Measurements from ENCODE around the gene MCF2L2. TPM values are rescaled to one million over a fixed set of nuclear protein-coding genes. Genes with fewer than 3 reads are reported as not detected.
A peak's percentile ranks its signal among the peaks of the same experiment; 100 is the strongest.

The MCF2L2 gene
- polyA plus RNA-seq, 1 donor from 2014 or later: 9.3 TPM

DNA sequence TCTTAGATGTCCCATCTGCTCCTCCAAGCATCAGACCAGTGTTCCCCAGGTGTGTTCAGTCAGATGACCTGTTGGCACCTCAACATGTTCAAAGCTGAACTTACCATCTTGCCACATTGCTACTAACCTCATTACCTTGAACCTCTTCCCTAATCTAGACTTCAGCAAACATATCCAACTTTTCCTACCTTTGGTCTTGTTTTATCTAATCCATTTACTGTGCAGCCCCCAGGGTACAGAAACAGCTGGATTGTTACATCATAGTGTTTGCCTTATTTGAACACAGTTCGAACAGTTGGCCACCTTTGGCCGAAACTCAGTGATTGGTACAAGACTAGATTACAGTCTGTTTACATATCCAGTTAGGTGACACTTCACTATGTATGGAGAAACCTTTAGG, 36.1 kb upstream of the MCF2L2 start:
- Histone ChIP-seq H3K9me3 (ENCODE audit: low read length) (no peaks in the 10 kb centered on the region), H3K27ac (ENCODE audit: low read length) (no peak overlapping the region)
- TF ChIP-seq POLR2AphosphoS5 (IDR thresholded peaks at IDR 0.05): no peak

DNA sequence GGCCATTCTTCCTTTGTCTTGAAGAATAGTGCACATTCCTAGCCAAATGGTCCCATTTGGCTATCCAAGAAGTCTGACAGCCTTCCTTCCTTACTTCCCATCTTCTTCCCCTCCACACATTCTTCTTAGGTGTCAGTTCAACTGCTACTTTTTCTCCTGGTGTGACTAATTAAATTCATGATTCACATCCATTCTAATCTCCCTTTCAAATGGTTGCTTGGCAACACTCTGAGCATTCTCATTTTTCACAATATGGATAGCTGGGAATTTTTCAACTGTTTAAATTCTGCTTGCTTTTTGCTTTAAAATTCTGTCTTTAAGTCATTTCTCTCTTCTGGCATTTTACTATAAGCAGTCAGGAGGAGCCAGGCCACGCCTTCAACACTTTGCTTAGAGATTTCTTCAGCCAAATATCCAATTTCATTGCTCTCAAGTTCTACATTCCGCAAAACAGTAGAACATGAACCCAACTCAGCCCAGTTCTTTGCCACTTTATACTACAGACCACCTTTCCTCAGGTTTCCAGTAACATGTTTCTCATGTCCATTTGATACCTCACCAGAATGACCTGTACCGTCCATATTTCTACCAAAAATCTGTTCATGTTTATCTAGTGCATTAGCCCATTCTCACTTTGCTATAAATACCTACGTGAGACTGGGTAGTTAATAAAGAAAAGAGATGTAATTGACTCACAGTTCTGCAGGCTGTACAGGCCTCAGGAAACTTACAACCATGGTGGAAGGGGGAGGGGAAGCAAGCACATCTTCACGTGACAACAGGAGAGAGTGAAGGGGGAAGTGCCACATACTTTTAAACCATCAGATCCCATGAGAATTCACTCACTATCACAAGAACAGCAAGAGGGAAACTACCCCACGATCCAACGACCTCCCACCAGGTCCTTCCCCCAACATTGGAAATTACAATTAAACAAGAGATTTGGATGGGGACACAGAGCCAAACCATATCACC, 31.9 kb upstream of the MCF2L2 start:
- Histone ChIP-seq H3K9me3 (ENCODE audit: low read length) (no peaks in the 10 kb centered on the region), H3K9me2 (ENCODE audit: insufficient read depth, low read length) (no peaks in the 10 kb centered on the region), H3K4me3 (ENCODE audit: low read length) (peak overlapping the region; percentile 10), H3K4me2 (ENCODE audit: low read length) (no peak overlapping the region), H3K36me3 (ENCODE audit: insufficient read depth, low read length) (no peaks in the 10 kb centered on the region), H4K20me1 (ENCODE audit: insufficient read depth) (no peaks in the 10 kb centered on the region), H3K27ac (ENCODE audit: low read length) (peak overlapping the region; percentile 34), H3F3A (ENCODE audit: insufficient read depth, low read length, poor library complexity, severe bottlenecking) (no peaks in the 10 kb centered on the region), H3K27me3 (ENCODE audit: insufficient read depth, low read depth, low read length) (no peaks in the 10 kb centered on the region), H3K79me2 (replicated peaks; ENCODE audit: insufficient read depth, low read length) (no peaks in the 10 kb centered on the region), H2AFZ (ENCODE audit: low read depth, low read length) (no peak overlapping the region), H3K9ac (ENCODE audit: low read length) (no peak overlapping the region)
- TF ChIP-seq EP300 (conservative IDR thresholded peaks at IDR 0.05; ENCODE audit: poor library complexity, severe bottlenecking) (no peak), RAD21 (conservative IDR thresholded peaks at IDR 0.05) (no peak), EZH2 (IDR thresholded peaks at IDR 0.05; ENCODE audit: borderline replicate concordance, insufficient read depth, low read length, poor library complexity, severe bottlenecking) (no peak), SMC3 (conservative IDR thresholded peaks at IDR 0.05; ENCODE audit: poor library complexity) (no peak)

More for the DNA sequence above, 36.1 kb upstream of the MCF2L2 start:
- no peaks in the 10 kb centered on the region for H4K20me1 ChIP-seq (ENCODE audit: insufficient read depth)
- H3K4me2 ChIP-seq (ENCODE audit: low read length): no peak overlapping the region
- no peak overlapping the region for H3K4me3 ChIP-seq (ENCODE audit: low read length)
- H3K27me3 ChIP-seq (ENCODE audit: insufficient read depth, low read depth, low read length): no peaks in the 10 kb centered on the region
- no peaks in the 10 kb centered on the region for H3F3A ChIP-seq (ENCODE audit: insufficient read depth, low read length, poor library complexity, severe bottlenecking)
- H3K36me3 ChIP-seq (ENCODE audit: insufficient read depth, low read length): no peaks in the 10 kb centered on the region
- H3K9me2 ChIP-seq (ENCODE audit: insufficient read depth, low read length): no peaks in the 10 kb centered on the region
- no peaks in the 10 kb centered on the region for H3K79me2 ChIP-seq (replicated peaks; ENCODE audit: insufficient read depth, low read length)
- no peak overlapping the region for H2AFZ ChIP-seq (ENCODE audit: low read depth, low read length)
- H3K9ac ChIP-seq (ENCODE audit: low read length): no peak overlapping the region

DNA sequence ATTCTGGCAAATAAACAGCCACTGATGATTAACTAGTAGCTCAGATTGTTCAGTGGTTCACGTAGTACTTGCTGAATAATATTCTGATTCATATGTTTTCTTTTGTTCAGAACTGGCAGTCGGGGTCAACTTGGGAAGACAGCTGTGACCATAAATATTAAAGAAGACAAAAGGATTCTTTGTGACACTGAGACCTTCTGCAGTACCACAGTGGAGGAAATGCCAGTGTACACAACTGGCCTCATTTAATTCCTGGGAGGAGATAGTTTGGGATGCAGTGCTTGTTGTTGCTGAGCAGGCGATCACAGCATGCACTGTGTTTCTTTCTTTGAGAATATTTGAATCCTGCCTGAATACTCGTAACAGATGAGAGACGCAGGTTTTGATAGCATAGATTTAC, 26.7 kb upstream of the MCF2L2 start:
- Histone ChIP-seq H3K36me3 (ENCODE audit: insufficient read depth, low read length) (no peaks in the 10 kb centered on the region), H3K9me2 (ENCODE audit: insufficient read depth, low read length) (no peaks in the 10 kb centered on the region), H3K27ac (ENCODE audit: low read length) (no peak overlapping the region), H3K4me3 (ENCODE audit: low read length) (no peak overlapping the region), H3K27me3 (ENCODE audit: insufficient read depth, low read depth, low read length) (no peaks in the 10 kb centered on the region), H2AFZ (ENCODE audit: low read depth, low read length) (no peak overlapping the region), H4K20me1 (ENCODE audit: insufficient read depth) (no peaks in the 10 kb centered on the region), H3F3A (ENCODE audit: insufficient read depth, low read length, poor library complexity, severe bottlenecking) (no peaks in the 10 kb centered on the region), H3K9me3 (ENCODE audit: low read length) (no peaks in the 10 kb centered on the region), H3K4me2 (ENCODE audit: low read length) (no peak overlapping the region), H3K9ac (ENCODE audit: low read length) (no peak overlapping the region), H3K79me2 (replicated peaks; ENCODE audit: insufficient read depth, low read length) (peaks cover 17% of the 10 kb centered on the region)
- TF ChIP-seq EP300 (conservative IDR thresholded peaks at IDR 0.05; ENCODE audit: poor library complexity, severe bottlenecking): no peak
- TF ChIP-seq, protein P1, sequence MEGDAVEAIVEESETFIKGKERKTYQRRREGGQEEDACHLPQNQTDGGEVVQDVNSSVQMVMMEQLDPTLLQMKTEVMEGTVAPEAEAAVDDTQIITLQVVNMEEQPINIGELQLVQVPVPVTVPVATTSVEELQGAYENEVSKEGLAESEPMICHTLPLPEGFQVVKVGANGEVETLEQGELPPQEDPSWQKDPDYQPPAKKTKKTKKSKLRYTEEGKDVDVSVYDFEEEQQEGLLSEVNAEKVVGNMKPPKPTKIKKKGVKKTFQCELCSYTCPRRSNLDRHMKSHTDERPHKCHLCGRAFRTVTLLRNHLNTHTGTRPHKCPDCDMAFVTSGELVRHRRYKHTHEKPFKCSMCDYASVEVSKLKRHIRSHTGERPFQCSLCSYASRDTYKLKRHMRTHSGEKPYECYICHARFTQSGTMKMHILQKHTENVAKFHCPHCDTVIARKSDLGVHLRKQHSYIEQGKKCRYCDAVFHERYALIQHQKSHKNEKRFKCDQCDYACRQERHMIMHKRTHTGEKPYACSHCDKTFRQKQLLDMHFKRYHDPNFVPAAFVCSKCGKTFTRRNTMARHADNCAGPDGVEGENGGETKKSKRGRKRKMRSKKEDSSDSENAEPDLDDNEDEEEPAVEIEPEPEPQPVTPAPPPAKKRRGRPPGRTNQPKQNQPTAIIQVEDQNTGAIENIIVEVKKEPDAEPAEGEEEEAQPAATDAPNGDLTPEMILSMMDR (IDR thresholded peaks at IDR 0.05; ENCODE audit: poor library complexity, severe bottlenecking): no peak
- TF ChIP-seq EZH2 (IDR thresholded peaks at IDR 0.05; ENCODE audit: borderline replicate concordance, insufficient read depth, low read length, poor library complexity, severe bottlenecking): no peak
- TF ChIP-seq POLR2AphosphoS5 (IDR thresholded peaks at IDR 0.05): no peak
- TF ChIP-seq RAD21 (conservative IDR thresholded peaks at IDR 0.05): no peak
- TF ChIP-seq MXI1 (conservative IDR thresholded peaks at IDR 0.05; ENCODE audit: poor library complexity, severe bottlenecking): no peak
- TF ChIP-seq, protein P2, sequence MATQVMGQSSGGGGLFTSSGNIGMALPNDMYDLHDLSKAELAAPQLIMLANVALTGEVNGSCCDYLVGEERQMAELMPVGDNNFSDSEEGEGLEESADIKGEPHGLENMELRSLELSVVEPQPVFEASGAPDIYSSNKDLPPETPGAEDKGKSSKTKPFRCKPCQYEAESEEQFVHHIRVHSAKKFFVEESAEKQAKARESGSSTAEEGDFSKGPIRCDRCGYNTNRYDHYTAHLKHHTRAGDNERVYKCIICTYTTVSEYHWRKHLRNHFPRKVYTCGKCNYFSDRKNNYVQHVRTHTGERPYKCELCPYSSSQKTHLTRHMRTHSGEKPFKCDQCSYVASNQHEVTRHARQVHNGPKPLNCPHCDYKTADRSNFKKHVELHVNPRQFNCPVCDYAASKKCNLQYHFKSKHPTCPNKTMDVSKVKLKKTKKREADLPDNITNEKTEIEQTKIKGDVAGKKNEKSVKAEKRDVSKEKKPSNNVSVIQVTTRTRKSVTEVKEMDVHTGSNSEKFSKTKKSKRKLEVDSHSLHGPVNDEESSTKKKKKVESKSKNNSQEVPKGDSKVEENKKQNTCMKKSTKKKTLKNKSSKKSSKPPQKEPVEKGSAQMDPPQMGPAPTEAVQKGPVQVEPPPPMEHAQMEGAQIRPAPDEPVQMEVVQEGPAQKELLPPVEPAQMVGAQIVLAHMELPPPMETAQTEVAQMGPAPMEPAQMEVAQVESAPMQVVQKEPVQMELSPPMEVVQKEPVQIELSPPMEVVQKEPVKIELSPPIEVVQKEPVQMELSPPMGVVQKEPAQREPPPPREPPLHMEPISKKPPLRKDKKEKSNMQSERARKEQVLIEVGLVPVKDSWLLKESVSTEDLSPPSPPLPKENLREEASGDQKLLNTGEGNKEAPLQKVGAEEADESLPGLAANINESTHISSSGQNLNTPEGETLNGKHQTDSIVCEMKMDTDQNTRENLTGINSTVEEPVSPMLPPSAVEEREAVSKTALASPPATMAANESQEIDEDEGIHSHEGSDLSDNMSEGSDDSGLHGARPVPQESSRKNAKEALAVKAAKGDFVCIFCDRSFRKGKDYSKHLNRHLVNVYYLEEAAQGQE (IDR thresholded peaks at IDR 0.05; ENCODE audit: borderline replicate concordance): no peak
- no peak for TF ChIP-seq TAF1 (IDR thresholded peaks at IDR 0.05; ENCODE audit: low read depth)
- TF ChIP-seq SMC3 (conservative IDR thresholded peaks at IDR 0.05; ENCODE audit: poor library complexity): no peak
